WTC11 (cell line): ENCODE measurements around the gene CMTM7. TPM values are rescaled to one million over a fixed set of nuclear protein-coding genes. Genes with fewer than 3 reads are reported as not detected.

Experiments
- ATAC-seq: fragments of 200-7000 bp; cut with Tn5 transposase; 2 replicates; pipeline ENCODE4 v1.10.0; 2021; ENCODE audit warnings: mild to moderate bottlenecking, moderate library complexity
- CTCF ChIA-PET: fragments of 300-600 bp; sonication (Branson Sonifier 250); formaldehyde crosslinking; loops from one replicate; lab custom pipeline; 2021; ENCODE audit warnings: antibody characterized with exemption; lab: Charles Lee
- POLR2A ChIA-PET: fragments of 350-600 bp; sonication (Branson Sonifier 250); formaldehyde crosslinking; loops from one replicate; lab custom pipeline; 2021; ENCODE audit warnings: antibody characterized with exemption; lab: Charles Lee
- DNase-seq: peaks from one replicate; pipeline ENCODE4 v3.0.0; 2021; ENCODE audit warnings: low spot score
- H3K27ac Mint-ChIP-seq: 2 replicates; pipeline ENCODE4 v1.8.0; 2021; ENCODE audit warnings: mixed read lengths
- H3K27me3 Mint-ChIP-seq: 2 replicates; pipeline ENCODE4 v1.8.0; 2021; ENCODE audit warnings: low read depth, mild to moderate bottlenecking, moderate library complexity, mixed read lengths
- H3K36me3 Mint-ChIP-seq: 2 replicates; pipeline ENCODE4 v1.8.0; 2021; ENCODE audit warnings: mixed read lengths
- H3K4me1 Mint-ChIP-seq: 2 replicates; pipeline ENCODE4 v1.8.0; 2022; ENCODE audit warnings: mixed read lengths
- H3K4me3 Mint-ChIP-seq: 2 replicates; pipeline ENCODE4 v1.8.0; 2021; ENCODE audit warnings: mild to moderate bottlenecking, moderate library complexity, mixed read lengths
- H3K9me3 Mint-ChIP-seq: 2 replicates; pipeline ENCODE4 v1.8.0; 2021; ENCODE audit warnings: mixed read lengths
- ATF2 ChIP-seq: sonication (generic); formaldehyde crosslinking; IDR thresholded peaks from 2 replicates; pipeline ENCODE4 v1.8.1; 2022; ENCODE audit warnings: low read depth, missing genetic modification reagents, borderline replicate concordance
- CBFB ChIP-seq: sonication (generic); formaldehyde crosslinking; IDR thresholded peaks from 2 replicates; pipeline ENCODE4 v1.8.1; 2022; ENCODE audit warnings: mild to moderate bottlenecking, low read depth, missing genetic modification reagents
- E2F5 ChIP-seq: sonication (generic); formaldehyde crosslinking; IDR thresholded peaks from 2 replicates; pipeline ENCODE4 v1.8.1; 2022; ENCODE audit warnings: mild to moderate bottlenecking, moderate library complexity, missing genetic modification reagents
- ESRRA ChIP-seq: sonication (generic); formaldehyde crosslinking; IDR thresholded peaks from 2 replicates; pipeline ENCODE4 v1.8.1; 2022; ENCODE audit warnings: mild to moderate bottlenecking, missing genetic modification reagents, borderline replicate concordance
- FOXP1 ChIP-seq: sonication (generic); formaldehyde crosslinking; IDR thresholded peaks from 2 replicates; pipeline ENCODE4 v1.8.0; 2022; ENCODE audit warnings: missing genetic modification reagents, mild to moderate bottlenecking, moderate library complexity, borderline replicate concordance
- GABPB1 ChIP-seq: sonication (generic); formaldehyde crosslinking; IDR thresholded peaks from 2 replicates; pipeline ENCODE4 v1.8.1; 2023; ENCODE audit warnings: mild to moderate bottlenecking, missing genetic modification reagents
- IRF1 ChIP-seq: sonication (generic); formaldehyde crosslinking; IDR thresholded peaks from 2 replicates; pipeline ENCODE4 v1.8.0; 2023; ENCODE audit warnings: missing genetic modification reagents
- NFYB ChIP-seq: sonication (generic); formaldehyde crosslinking; conservative IDR thresholded peaks from 2 replicates; pipeline ENCODE4 v1.8.0; 2022; ENCODE audit warnings: low read depth, missing genetic modification reagents
- NR1H2 ChIP-seq: sonication (generic); formaldehyde crosslinking; IDR thresholded peaks from 2 replicates; pipeline ENCODE4 v1.9.0; 2021; ENCODE audit warnings: mild to moderate bottlenecking, moderate library complexity, missing genetic modification reagents
- OVOL2 ChIP-seq: fragments of 250-450 bp; sonication (Bioruptor Pico); IDR thresholded peaks from 2 replicates; pipeline ENCODE4 v1.9.0; 2021; ENCODE audit warnings: mild to moderate bottlenecking, borderline replicate concordance
- SMAD3 ChIP-seq: sonication (generic); formaldehyde crosslinking; IDR thresholded peaks from 2 replicates; pipeline ENCODE4 v1.8.0; 2022; ENCODE audit warnings: missing genetic modification reagents, mild to moderate bottlenecking, borderline replicate concordance
- SOX15 ChIP-seq: fragments of 250-450 bp; sonication (Bioruptor Pico); IDR thresholded peaks from 2 replicates; pipeline ENCODE4 v1.9.0; 2021; ENCODE audit warnings: mild to moderate bottlenecking
- SP1 ChIP-seq: sonication (generic); formaldehyde crosslinking; conservative IDR thresholded peaks from 2 replicates; pipeline ENCODE4 v1.8.1; 2022; ENCODE audit warnings: missing genetic modification reagents
- TEAD1 ChIP-seq: sonication (generic); formaldehyde crosslinking; IDR thresholded peaks from 2 replicates; pipeline ENCODE4 v1.8.0; 2022; ENCODE audit warnings: mild to moderate bottlenecking, missing genetic modification reagents
- TP53 ChIP-seq: sonication (generic); formaldehyde crosslinking; IDR thresholded peaks from 2 replicates; pipeline ENCODE4 v1.8.1; 2023; ENCODE audit warnings: mild to moderate bottlenecking, missing genetic modification reagents
- ZBTB43 ChIP-seq: sonication (generic); formaldehyde crosslinking; IDR thresholded peaks from 2 replicates; pipeline ENCODE4 v1.8.1; 2023; ENCODE audit warnings: mild to moderate bottlenecking, missing genetic modification reagents
- ZNF121 ChIP-seq: sonication (generic); formaldehyde crosslinking; IDR thresholded peaks from 2 replicates; pipeline ENCODE4 v1.8.0; 2023; ENCODE audit warnings: missing genetic modification reagents
- ZNF232 ChIP-seq: sonication (generic); formaldehyde crosslinking; IDR thresholded peaks from 2 replicates; pipeline ENCODE4 v1.8.0; 2022; ENCODE audit warnings: mild to moderate bottlenecking, missing genetic modification reagents
- ZNF396 ChIP-seq: fragments of 250-450 bp; sonication (Bioruptor Pico); IDR thresholded peaks from 2 replicates; pipeline ENCODE4 v1.8.0; 2021; ENCODE audit warnings: mild to moderate bottlenecking, moderate library complexity, borderline replicate concordance
- ZNF416 ChIP-seq: fragments of 250-450 bp; sonication (Bioruptor Pico); IDR thresholded peaks from 2 replicates; pipeline ENCODE4 v1.9.0; 2021; ENCODE audit warnings: mild to moderate bottlenecking, inconsistent platforms
- ZNF532 ChIP-seq: fragments of 250-450 bp; sonication (Bioruptor Pico); IDR thresholded peaks from 2 replicates; pipeline ENCODE4 v1.9.0; 2021; ENCODE audit warnings: mild to moderate bottlenecking, borderline replicate concordance
- ZNF671 ChIP-seq: fragments of 250-450 bp; sonication (Bioruptor Pico); IDR thresholded peaks from 2 replicates; pipeline ENCODE4 v1.8.0; 2021; ENCODE audit warnings: mild to moderate bottlenecking
- total RNA-seq: library from RNA; stranded (reverse); gene quantifications from 3 replicates; pipeline ENCODE4 v1.2.3, GENCODE V29; 2021

CMTM7 gene
- total RNA-seq, 1 experiment from 2014 or later = 23.4 TPM

DNA sequence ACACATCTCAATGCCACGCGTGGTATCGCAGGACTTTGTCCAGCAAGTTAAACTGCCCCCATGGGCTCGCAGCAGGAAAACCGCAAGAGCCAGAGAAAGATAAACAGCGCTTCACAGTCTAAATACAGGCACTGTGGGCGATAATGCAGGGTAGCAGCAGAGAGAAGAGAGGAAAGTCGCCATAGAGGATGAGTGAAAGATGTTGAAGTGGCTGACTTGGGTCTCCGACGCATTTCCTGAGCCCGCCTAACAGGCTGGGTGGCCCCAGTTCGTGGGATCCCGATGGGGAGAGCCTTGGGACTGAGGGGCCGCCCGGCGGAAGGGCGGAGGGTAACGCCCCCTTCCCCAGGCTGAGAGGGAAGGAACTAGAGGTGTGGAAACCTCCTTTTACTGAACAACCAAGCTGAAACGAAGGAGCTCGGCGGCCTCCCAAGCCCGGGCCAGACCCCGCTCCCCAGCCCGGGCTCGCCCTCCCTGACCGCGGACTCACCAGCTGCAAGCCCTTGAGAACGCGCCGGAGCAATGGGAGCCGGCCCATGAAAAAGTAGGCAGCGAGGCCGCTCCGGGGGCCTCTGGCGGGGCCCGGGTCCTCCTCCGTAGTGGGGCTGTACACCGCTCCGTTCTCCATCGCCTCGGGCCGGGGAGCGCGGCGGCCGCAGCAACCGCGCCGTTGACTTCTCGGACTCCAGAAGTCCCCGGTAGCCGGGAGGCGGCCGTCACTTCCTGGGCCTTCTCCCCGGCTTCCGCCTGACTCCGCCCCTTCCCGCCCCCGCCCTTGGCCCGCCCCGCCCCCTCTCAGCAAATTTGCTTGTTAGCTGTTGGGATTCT, 110.7 kb downstream of the CMTM7 start, which contains the start of gene CMTM6 (continued):
- TF ChIP-seq ZNF532 (no peak), OVOL2 (CRISPR knock-in tag) (no peak), GABPB1 (CRISPR knock-in tag) (0 out of 2 replicates have a peak, but pooled peaks have one; percentile 6), ZBTB43 (CRISPR knock-in tag) (no peak), E2F5 (no peak), SOX15 (CRISPR knock-in tag) (no peak), TEAD1 (CRISPR knock-in tag) (no peak), ZNF121 (CRISPR knock-in tag) (peak; percentile 96), SP1 (CRISPR knock-in tag) (0 out of 2 replicates have a peak, but pooled peaks have one; percentile 24), IRF1 (CRISPR knock-in tag) (no peak), SMAD3 (CRISPR knock-in tag) (no peak)
- TF ChIP-seq, all 79 proteins: peak for 9

- Mint-ChIP-seq H3K27ac (peak overlapping the region; percentile 94), H3K9me3 (peaks cover 3% of the 10 kb centered on the region; the same call in 1 of the 2 replicates), H3K4me1 (peaks cover 32% of the 10 kb centered on the region), H3K27me3 (no peaks in the 10 kb centered on the region), H3K4me3 (peak overlapping the region; percentile 98), H3K36me3 (0 out of 2 replicates have a peak, but pooled peaks cover 3% of the 10 kb centered on the region)
- no peak for TF ChIP-seq TP53 (CRISPR knock-in tag)
- no peak for TF ChIP-seq NR1H2 (CRISPR knock-in tag)
- no peak for TF ChIP-seq IRF1 (CRISPR knock-in tag)
- no peak for TF ChIP-seq ZNF232
- no peak for TF ChIP-seq SOX15 (CRISPR knock-in tag)
- TF ChIP-seq ZNF396 (CRISPR knock-in tag) = no peak
- TF ChIP-seq ZNF671 (CRISPR knock-in tag) = no peak
- TF ChIP-seq NFYB (CRISPR knock-in tag) = no peak
- TF ChIP-seq ESRRA = no peak
- no peak for TF ChIP-seq CBFB (CRISPR knock-in tag)
- TF ChIP-seq FOXP1 (CRISPR knock-in tag) = no peak
- no peak for TF ChIP-seq ATF2 (CRISPR knock-in tag)
- TF ChIP-seq ZNF416 (CRISPR knock-in tag) = no peak
- DNase-seq (no peak), ATAC-seq (no peak)
- ChIA-PET POLR2A (interaction anchor here (0.9 kb wide), 1 partner anchor 141 kb away, joined by 4 read pairs; no protein-coding TSS in a partner anchor), CTCF (interaction anchor here (0.6 to 1.4 kb wide), 4 partner anchors 96 to 443 kb away, joined by 3 read pairs; partner anchors contain the start of gene CNOT10)
Observed at GRCh38 chr3:32502946-32503286, 111.3 kb downstream of the CMTM7 start.
